Erythroblast (primary cell): ENCODE measurements around the gene P2RX4.

Source experiments
- GATA1 ChIP-seq: IDR thresholded peaks from 2 replicates; pipeline ENCODE4 v1.6.1; 2011; ENCODE audit warnings: low read depth, mild to moderate bottlenecking, control low read depth, low read length, moderate library complexity
- POLR2A ChIP-seq: IDR thresholded peaks from 2 replicates; pipeline ENCODE4 v1.6.1; 2011; ENCODE audit warnings: mild to moderate bottlenecking, low read length

DNA sequence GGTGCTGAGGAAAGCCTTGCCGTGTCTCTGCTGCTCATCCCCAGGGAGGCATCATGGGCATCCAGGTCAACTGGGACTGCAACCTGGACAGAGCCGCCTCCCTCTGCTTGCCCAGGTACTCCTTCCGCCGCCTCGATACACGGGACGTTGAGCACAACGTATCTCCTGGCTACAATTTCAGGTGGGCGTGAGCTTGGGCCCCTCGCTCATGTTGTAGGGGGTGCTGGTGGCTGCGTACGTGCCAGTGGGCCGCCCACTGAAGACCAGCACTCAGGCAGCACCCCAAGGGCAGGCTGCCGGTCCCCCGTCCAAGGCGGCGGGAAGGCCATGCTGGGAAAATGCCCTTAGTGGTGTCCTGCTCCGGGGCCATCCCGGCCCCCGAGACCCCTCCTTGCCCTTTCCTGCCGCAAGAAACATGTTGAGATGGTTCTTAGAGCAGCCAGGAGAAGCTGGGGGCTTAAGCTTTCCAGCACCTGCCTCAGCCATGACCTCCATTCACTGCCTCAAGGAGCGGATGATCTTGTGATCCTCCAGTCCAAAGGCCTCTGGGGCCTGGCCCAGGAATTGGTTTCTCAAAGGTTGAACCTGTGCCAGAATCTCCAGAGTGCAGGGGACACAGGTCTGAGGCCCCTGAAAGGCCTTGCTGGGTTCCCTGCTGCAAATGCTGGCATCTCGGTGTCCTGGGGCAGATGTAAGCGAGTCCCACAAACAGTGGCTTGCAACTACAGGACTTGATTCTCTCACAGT is 19.2 kb downstream of the P2RX4 start:
- TF ChIP-seq POLR2A, result no peak
- TF ChIP-seq GATA1, result no peak
